ENCODE data around the gene MBNL1.
"Not testable (repeated sequence)": the region's sequence is repeated elsewhere in the genome, so short reads cannot be mapped to it uniquely, and the experiment has no call there.

MBNL1 gene

DNA sequence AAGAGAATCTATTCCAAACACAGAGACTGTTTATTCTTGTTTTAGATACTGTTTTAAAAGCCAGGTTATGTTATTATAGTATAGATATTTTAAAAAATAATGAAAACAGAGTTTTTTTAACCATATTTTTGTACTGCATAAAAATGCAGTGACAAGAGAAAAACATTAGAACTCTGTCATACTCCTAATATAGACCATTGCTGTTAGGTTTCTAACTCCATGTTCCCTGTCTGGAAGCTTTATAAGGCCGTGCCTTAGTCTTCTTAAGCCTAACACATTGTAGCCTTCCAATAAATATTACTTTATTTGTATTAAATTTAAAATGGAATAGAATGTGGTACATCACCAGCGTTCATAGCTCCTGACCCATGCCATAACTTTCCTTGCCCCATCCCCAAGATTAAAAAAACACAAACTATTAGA lies 53.2 kb downstream of the MBNL1 start:
- DNase-seq = no peak

DNA sequence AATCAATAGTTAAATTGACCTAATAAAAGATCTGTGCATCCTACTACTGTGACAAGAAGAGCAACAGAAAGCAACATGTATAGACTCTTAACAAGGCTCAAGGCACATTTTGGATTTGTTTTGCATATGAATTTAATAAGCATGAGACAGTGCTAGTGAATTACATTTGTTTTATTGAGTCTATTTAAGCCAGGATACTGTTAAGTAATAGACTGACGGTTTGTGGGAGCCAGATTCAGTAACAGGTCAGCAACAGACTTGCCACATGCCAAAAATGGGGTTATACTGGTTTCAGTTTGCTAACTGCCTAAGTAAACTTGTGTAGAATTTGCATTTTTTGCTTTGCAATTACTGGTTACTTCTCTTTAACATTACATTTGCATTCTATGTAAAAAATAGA lies 54.0 kb downstream of the MBNL1 start:
- DNase-seq = no peak

DNA sequence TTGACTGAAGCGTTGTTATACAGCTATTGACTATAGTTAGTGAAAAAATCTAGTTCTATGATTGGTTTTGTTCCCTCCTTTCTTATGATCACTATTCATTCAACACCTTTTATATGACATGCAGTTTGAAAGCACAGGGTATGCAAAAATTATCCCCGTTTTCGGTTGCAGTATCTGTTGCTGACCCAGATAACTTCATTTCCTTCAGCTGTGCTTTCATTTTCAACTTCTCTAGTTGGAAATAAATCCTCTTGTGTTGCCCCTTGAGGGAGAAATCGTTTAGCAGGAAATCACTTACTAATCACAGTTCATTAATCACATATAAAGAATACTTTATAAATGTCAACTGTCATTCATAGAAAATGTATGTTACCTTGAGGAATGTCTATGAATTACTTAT lies 55.1 kb downstream of the MBNL1 start:
- no peak for DNase-seq

DNA sequence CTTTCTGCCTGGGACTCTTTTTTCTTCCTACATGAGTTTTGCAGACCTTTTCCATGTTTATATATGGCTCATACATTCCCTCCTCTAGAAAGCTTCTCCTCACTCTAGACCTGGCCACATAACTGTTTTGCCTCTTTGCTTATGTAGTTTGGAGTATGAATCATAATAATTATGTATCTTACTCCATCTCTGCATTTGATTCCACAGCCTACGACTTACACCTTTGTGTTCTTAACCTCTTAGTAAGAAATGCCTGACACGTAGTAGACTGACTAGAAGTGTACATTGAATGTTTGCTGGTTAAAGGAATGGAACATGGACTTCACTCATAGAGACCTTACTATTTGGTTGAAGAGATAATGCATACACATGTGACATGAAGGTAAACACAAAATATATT lies 56.4 kb downstream of the MBNL1 start:
- DNase-seq = no peak

DNA sequence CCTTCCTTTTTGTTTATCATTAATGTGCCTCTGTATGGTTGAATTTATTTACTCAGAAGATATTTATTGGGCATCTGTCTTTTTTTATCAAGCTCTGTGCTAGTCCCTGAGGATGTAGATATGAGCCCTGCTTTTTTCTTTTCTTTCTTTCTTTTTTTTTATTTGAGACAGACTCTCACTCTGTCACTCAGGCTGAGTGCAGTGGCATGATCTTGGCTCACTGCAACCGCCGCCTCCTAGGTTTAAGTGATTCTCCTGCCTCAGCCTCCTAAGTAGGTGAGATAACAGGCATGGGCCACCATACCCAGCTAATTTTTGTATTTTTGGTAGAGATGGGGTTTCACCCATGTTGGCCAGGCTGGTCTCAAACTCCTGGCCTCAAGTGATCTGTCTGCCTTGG lies 58.5 kb downstream of the MBNL1 start:
- no peak for DNase-seq

DNA sequence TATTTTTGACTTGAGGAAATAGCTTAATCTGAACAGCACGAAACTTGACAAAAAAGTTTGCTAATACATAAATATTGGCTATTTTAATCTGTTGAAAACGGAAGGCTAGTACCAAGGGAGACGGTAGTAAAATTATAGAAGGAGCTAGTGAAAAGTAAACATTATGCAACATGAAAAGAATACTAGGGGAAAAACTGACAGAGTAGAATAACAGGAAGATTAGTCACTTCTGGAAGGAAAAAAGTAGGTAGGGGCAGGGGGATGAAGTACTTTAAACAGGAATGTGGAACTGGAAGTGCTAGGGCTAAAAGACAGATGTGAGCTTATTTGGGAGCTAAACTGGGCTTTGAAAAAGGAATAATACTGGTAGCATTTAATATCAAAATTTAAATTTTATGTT lies 60.1 kb downstream of the MBNL1 start:
- no peak for DNase-seq

DNA sequence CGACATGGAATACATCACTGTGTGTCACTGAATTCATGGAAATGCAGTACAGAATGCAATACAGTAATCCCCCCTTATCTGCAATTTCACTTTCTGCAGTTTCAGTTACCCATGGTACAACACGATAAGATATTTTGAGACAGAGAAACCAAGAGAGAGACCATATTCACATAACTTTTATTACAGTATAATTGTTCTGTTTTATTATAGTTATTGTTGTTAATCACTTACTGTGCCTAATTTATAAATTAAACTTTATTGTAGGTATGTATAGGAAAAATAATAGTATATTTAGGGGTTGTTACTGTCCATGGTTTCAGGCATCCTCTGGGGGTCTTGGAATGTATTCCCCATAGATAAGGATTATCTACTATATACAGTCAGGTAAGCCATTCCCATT lies 61.8 kb downstream of the MBNL1 start:
- no peak for DNase-seq

DNA sequence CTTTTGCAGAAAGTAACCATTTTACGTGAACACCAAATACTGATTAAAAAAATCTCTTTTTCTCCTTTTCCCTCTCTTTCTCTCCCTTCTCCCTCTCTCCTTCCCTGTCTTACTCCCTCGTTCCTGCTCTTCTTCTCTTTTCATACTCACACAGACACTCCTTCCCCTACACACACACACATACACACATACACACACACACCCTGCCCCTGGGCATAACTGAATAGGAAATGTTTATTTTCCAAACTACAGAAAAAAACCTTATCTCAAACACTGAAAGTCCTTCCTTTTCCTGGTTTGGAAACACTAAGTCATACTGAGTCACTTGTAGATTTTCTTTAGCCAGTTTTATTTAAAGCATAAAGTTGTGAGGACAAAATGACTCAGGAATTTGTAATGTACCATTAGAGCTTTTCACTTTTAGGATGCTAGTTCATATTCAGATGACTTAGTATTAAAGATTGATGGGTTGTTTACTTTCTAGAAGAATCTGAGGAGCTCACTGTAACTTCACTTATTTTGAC lies 62.4 kb downstream of the MBNL1 start:
- no peak for DNase-seq

DNA sequence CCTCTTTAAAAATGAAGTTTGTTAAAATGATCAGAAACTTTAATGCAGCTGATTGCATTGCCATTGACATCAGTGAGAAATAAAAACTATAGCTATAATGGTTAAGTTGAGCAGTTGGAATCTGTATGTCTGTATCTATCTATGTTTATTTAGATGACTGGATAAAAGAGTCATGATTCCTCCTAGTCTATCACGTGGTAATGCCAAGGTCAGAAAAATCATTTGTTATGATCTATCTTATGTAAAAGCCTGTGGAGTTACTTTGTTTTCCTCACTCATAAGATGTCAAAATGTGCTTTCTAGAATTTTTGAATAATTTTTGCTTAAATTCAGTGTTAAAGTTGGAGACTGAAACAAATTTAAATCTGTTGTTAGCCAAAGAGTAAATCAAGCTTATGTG lies 63.3 kb downstream of the MBNL1 start:
- no peak for DNase-seq

DNA sequence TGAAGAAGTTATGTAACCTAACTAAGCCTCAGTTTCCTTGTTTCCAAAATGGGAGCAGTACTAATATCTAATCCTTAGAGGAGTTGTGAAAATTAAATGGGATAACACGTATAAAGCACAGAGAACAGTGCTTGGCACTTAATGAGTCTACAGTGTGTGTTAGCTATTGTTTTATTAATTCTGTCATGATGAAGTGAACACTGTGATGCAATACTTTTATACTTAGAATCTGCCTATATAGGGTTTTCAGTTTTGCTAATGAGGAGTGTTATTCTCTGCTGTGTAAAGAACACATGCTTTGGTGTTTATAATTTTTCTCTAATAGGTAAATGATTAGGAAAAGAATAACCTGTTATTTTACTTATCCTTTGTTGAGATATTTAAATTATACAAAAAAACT lies 65.2 kb downstream of the MBNL1 start:
- DNase-seq = no peak

DNA sequence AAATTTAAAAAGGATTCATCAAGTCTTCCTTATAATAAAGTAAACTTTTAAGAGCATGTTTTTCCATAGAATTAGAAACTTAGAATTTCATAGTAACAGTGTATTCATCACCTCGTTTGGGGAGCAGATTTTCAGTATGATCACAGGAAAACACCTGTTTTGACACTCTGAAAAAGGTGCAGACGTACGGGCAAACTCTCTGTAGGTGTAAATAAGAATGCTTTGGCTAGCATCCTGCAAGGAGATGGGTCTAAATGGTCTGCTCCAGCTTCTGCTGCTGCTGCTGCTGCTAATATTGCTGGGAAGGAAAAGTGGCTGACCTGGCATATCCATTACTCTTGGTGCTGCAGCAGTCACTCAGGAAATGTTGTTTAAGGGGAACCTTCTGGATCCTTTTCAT lies 66.0 kb downstream of the MBNL1 start:
- DNase-seq = no peak

DNA sequence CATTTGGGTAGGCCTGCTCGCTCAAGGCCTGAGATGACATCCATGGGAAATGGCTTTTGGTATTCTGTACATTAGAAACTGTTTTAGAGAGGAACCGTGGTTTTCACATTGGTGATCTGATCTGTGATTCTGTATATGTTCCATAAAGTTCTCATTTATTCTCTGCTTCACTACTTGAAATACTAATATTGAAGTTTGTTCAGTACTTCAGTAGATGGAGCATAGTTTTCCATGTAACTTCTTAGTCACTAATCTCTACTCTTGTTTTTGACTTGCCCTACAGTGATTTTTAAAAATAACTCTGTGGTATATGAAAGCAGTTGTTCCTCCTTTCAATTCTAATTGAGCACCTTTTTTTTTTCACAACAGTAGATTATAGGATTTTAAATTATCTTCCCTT lies 66.5 kb downstream of the MBNL1 start:
- DNase-seq = no peak

DNA sequence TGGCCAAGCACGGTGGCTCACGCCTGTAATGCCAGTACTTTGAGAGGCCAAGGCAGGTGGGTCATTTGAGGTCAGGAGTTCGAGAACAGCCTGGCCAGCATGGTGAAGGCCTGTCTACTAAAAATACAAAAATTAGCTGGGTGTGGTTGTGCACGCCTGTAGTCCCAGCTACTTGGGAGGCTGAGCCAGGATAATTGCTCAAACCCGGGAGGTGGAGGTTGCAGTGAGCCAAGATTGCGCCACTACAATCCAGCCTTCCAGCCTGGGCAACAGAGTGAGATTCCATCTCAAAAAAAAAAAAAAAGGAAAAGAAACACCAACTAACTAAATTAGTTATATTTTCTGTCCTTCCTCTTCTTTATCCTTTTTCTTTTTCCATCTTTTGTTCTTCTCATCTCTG lies 68.6 kb downstream of the MBNL1 start:
- not testable (repeated sequence) for DNase-seq

DNA sequence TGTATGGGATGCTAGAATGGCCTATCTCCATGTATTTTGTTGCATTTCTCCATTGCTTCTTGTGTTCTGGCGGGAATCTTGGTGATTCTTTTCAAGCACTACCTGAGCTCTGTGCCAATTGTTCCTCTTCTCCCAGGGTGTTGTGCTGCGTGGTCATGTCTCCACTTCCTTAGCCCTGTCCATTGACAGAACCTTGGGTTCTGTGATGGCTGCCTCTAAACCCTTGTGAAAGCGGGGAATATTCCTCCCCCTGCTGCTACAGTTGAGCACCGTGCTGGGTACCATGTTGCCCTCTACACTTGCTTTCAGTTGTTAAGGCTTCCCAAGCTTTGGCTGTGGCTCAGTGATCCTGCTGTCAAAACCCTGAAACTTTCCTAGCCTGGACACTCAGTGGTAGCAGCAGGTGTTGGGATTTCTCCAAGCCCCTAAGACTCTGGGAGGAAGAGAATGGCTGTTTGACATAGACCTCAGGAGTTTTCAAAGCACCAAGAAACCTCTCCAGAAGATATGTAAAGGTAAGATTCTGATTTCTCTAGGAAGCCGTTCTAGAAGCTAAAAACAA lies 69.5 kb downstream of the MBNL1 start:
- DNase-seq = no peak

DNA sequence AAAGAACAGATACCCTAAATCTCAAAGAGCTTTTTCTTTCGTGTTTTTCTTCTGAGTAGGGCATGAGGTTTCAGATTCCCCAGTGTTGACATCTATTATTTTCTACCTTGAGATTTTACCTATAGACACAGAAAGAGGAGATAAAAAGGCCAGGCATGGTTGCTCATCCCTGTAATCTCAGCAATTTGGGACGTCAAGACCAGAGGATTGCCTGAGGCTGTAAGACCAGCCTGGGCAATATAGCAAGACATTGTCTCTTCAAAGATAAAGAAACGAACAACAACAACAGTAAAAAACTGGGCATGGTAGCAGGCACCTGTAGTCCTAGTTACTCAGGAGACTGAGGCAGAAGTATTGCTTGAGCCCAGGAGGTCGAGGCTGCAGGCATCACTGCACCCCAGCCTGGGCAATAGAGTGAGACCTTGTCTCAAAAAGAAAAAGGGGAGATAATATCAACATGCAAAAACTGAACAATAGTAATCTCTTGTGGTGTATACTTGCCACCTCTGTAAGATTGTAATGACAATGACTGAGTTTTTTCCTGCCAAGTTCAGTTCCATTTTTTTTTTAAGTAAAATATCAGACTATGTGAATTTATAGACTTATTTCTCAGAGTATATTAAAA lies 71.3 kb downstream of the MBNL1 start:
- DNase-seq = no peak

DNA sequence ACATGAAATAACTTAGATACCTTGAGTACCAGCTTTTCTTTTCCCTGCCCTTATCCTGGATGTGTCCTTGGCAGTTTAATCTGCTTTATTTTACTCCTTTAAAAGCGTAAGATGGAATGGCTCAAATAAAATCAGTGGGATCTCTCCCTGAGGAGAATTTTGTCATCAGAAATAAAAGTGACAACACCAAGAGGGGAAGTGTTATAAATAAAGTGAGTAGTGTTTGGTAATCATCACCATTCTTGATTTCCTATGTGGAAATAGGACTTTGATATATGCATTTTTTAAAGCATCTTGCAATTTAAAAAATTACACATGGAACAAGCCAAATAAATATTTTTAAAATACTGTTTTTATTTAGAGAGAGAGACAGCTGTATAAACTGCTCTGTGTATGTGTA lies 76.5 kb downstream of the MBNL1 start:
- DNase-seq = no peak

DNA sequence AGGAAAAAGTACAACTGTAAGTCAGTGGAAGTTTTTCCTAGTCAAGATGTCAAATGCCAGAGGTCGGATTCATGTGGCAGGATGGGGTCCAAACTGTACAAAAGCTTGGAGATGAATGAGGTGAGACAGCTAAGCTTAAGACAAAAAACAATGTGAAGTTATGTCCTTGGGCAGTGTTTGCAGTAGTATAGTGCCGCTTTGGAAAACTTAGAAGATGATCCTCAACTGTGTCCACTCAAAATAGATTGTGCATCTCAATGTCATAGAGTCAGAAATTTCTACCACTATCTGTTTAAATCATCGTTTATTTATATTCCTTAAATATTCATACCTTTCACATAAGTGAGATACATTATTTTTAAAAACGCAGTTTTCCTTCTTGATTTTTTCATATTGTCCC lies 77.3 kb downstream of the MBNL1 start:
- DNase-seq = no peak

DNA sequence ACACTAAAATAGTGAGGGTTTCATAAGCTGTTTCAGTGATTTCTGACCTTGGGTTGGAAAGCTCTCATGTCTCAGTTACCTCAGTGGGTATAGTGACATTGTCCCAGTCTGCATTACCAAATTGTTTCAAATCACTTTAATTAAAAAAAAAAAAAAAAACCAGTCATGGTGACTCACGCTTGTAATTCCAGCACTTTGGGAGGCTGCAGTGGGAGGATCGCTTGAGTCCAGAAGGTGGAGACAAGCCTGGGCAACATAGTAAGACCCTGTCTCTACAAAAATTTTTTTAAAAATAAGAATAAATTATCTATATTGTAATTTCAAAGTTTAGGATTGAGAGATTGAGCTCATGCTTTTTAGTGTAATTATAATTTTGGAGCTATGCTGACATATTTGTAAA lies 78.0 kb downstream of the MBNL1 start:
- DNase-seq = no peak

DNA sequence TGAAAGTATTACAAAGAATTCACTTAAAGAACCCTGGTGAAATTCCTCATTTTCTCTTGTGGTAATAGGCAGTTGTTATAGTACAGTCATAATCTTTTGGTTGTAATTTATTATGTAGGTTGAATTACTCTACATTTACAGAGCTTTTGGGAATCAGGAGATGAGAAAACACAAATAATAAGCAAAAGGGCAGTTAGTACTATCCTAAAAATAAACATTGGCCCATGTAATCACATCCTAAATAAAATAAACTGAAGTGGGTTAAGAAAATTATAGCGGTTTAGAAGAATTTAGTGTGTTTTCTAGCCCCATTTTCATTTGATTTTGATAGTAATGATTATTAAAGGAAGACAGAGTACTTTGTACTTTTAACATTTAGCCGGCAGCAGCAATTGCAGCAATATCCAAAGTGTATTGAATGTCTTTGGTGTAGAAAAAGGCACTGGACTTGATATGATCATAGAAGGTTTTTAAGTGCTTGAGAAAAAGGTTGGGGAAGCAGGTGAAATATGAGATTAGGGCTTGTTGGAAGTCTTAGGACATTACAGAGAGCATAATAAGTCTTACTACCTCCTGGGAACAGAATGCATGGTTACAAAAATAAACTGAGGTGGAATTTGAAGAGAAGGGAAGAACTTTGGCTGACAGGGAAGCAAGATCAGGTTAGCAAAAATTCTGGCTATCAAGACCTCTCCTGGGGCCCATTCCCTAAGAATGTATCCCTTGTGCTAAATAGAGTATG lies 79.9 kb downstream of the MBNL1 start:
- no peak for DNase-seq

DNA sequence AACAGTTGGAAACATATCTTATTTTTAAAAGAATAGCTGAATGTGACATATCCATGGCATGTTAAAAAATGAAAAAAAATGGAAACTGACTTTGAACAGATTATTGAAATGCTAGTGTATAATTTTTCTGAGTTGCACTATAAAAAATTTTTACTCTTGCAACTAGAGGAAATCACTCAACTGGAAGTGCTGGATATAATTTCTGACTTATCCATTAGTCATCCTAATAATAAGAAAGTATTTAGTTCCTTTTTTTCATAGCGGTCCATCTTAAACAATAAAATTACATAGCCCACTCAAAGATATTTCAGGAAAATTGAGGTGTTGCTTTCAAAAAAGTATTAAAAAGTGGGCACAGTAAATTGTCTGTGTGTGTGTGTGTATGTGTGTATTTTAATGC lies 80.7 kb downstream of the MBNL1 start:
- DNase-seq = no peak

DNA sequence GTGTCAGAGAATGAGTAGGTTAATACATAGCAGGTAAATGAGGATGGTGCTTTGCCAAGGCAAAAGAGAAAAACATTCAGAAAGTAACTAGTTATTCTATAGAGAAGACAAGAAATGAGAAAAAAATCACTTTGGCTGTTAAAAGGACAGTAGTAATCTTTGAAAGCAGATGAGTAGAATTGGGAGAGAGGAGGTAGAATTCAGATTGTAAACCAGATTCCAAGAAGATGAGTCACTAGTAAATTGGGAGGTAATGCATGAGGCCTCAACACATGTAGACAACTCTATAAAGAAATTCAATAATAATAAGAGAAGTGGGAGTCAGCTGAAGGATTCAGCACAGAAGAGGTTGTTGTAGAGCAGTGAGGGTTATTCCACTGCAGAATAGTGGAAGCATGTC lies 81.4 kb downstream of the MBNL1 start:
- DNase-seq = no peak

DNA sequence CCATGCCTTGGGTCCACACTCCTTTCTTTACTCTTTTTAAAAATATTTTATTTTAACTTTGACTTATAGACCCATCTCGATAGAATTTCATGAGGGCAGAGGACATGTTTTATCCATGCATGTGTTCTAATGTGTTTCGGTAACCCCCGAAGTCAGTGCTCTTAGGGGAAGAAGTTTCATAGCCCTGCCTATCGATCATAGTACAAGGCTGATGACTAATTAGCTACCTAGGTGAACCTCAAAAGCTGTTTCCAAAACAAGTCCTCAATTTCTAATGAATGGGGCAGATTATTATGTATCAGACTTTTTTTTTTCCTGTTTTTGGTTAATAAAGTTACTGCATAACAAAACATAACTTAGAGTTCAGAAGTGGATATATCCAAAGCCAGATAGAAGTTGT lies 82.0 kb downstream of the MBNL1 start:
- DNase-seq = no peak

DNA sequence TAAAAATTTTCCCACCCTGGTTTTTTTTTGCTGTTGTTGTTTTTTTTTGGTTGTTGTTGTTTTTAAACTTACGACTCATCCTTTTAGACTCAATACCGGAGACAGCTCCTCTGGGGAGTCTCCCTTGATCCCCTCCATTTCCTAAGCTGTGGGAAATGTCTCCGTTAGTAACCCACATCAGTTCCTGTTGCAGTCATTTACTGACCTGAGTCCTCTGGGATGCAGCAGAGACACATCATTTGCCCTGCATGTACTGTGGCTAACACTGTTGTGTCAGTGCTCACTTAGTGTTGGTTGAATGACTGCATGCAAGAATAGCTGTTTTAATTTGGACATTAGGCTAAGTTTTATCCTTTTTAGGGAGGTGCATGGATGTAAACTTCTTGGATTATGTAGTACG lies 83.8 kb downstream of the MBNL1 start:
- DNase-seq = no peak

DNA sequence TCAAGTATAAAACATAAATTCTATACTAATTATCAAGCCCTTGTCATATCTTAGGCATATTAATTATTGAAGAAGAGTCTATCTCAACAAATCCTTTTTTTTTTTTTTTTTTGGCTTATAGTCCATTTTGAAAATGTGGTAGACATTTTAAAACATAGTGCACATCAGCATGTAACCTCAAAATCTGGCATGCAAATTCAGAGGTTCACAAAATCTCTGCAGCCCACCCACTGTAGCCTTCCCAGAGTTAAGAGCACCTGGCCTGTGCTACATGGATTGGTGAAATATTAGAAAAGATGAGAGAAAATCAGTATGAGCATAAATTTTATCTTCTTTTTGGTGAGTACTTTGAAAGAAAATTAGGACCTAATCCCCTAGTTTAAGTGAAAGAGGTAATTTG lies 84.8 kb downstream of the MBNL1 start:
- DNase-seq = no peak
